ENCODE results near the gene PLCH2.

PLCH2 gene

GRCh38 chr1:2516124-2516523 lies 40.0 kb downstream of the PLCH2 start:
- no peak for DNase-seq

- no peak for DNase-seq
These were observed 40.9 kb downstream of the PLCH2 start for GRCh38 chr1:2516946-2517345.

GRCh38 chr1:2517966-2518365 lies 41.9 kb downstream of the PLCH2 start:
- no peak for DNase-seq

GRCh38 chr1:2518528-2518927 lies 42.4 kb downstream of the PLCH2 start:
- DNase-seq: no peak

- no peak for DNase-seq
These were observed 43.1 kb downstream of the PLCH2 start for GRCh38 chr1:2519029-2519685.

GRCh38 chr1:2519729-2520128 lies 43.6 kb downstream of the PLCH2 start:
- no peak for DNase-seq

GRCh38 chr1:2520206-2520605 lies 44.1 kb downstream of the PLCH2 start:
- DNase-seq: no peak

GRCh38 chr1:2520806-2521205 lies 44.7 kb downstream of the PLCH2 start:
- no peak for DNase-seq

- DNase-seq: no peak
These were observed 46.1 kb downstream of the PLCH2 start for GRCh38 chr1:2522230-2522629.

- DNase-seq: no peak
These were observed 47.3 kb downstream of the PLCH2 start for GRCh38 chr1:2523191-2523890.

GRCh38 chr1:2523891-2524609 lies 48.0 kb downstream of the PLCH2 start:
- DNase-seq: no peak

GRCh38 chr1:2525572-2525919 lies 49.5 kb downstream of the PLCH2 start:
- DNase-seq: no peak

- DNase-seq: peak; percentile 86
These were observed 50.1 kb downstream of the PLCH2 start, which contains the start of gene PANK4 for GRCh38 chr1:2525920-2526823. Gene PANK4 (minus strand): TSS chr1:2526596. CDS start chr1:2526587, 9 bp downstream.

GRCh38 chr1:2526824-2527555 lies 50.9 kb downstream of the PLCH2 start:
- DNase-seq: peak; percentile 47

- DNase-seq: no peak
These were observed 51.4 kb downstream of the PLCH2 start for GRCh38 chr1:2527556-2527860.

GRCh38 chr1:2528016-2528415 lies 51.9 kb downstream of the PLCH2 start:
- no peak for DNase-seq

GRCh38 chr1:2528611-2528965 lies 52.5 kb downstream of the PLCH2 start:
- DNase-seq: no peak

- DNase-seq: no peak
These were observed 53.1 kb downstream of the PLCH2 start for GRCh38 chr1:2528966-2529783.

- DNase-seq: no peak
These were observed 53.9 kb downstream of the PLCH2 start, which contains the start of gene HES5 for GRCh38 chr1:2529784-2530512. Gene HES5 (minus strand): TSS chr1:2530263. CDS start chr1:2530164, 99 bp downstream.

- DNase-seq: no peak
These were observed 54.6 kb downstream of the PLCH2 start for GRCh38 chr1:2530513-2531361.

All from MV-4-11 (cell line).